ENCODE measurements around the gene AADACL4. TPM values are rescaled to one million over a fixed set of nuclear protein-coding genes. Genes with fewer than 3 reads are reported as not detected.
A peak's percentile ranks its signal among the peaks of the same experiment; 100 is the strongest.

AADACL4 gene
- total and polyA plus RNA-seq, 2 of the 8 experiments (the other 6 are each of a cell fraction or from before 2014, with no cell fraction given) = 0.08 TPM; not detected in 1

DNA sequence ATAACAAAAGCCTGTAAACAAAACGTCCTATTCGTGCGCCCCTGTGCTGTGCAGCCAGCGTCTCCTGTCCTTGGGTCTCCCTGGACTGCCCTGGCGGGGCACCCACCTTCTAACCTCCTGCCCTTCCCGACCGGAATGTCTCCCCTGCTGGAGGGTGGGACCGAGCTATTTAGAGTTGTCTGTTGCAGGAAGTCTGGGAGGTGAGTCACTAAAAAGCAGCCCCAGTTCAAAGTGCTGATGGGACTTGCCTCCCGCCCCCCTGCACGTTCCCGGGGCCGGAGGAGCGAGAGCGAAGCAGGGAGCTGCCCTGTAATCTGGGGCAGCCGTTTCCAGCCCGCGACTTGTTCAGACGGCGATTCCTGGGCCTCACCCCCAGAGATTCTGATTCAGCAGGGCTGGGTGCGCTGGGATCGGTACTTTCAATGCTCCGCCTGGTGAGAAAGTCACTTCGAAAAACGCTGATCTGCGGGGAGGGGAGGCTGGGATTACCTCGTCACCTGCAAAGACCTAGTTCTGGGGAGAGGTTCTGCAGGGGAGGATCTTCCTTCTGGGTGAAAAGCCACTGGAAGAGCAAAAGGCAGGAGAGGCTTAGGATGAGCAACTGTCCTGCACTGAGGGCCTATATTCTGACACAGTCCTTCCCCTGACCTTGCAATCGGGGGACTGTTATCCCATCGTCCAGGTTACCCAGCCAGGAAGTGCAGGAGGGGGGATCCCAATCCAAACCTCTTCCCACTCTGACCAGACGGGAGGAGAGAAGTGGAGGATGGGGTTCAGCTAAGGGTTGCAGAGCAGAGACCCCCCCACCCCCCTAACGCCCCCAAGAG is 24.7 kb upstream of the AADACL4 start:
- H3K79me2 ChIP-seq (ENCODE audit: control insufficient read depth in 1 of 2, insufficient read depth in 2 of 2, low read length in 2 of 2) = peaks cover 10 to 15% of the 10 kb centered on the region in 2 experiments
- no peak overlapping the region for H3K14ac ChIP-seq (ENCODE audit: insufficient read length)
- CTCF ChIA-PET (ENCODE audit: partially characterized antibody) = interaction anchor here (0.6 to 11.2 kb wide), 26 partner anchors 8 to 390 kb away, joined by 3 to 130 read pairs (median 4); no protein-coding TSS in a partner anchor
- WGBS, 2 experiments (ENCODE audit: extremely low coverage in 1 of 2, insufficient coverage in 1 of 2, insufficient read length in 1 of 2, insufficient replicate concordance in 2 of 2, low coverage in 1 of 2, low lambda C conversion rate in 2 of 2, missing lambda C conversion rate in 1 of 2) = 4% methylated on average over 30 of the region's 30 CpGs; no CpG with 5 or more reads in 1 of the 2 experiments
- H3K36me3 ChIP-seq (ENCODE audit: control insufficient read depth in 2 of 4, insufficient read depth in 4 of 4, low read length in 3 of 4) = no peaks in the 10 kb centered on the region
- H3K4me1 ChIP-seq (replicated peaks in 1 of 4; ENCODE audit: control insufficient read depth in 3 of 4, insufficient read depth in 4 of 4, low read length in 3 of 4) = peaks cover 8 to 24% (median 15%) of the 10 kb centered on the region in 4 experiments
- no peak overlapping the region; the same call in 1 of the 2 replicates for H4K8ac ChIP-seq (ENCODE audit: extremely low read depth, insufficient read depth, low read length)
- peak overlapping the region; percentile 35; the same call in 1 of the 2 replicates for H2BK12ac ChIP-seq (ENCODE audit: low read depth, low read length)
- no peak overlapping the region for H4K5ac ChIP-seq (ENCODE audit: insufficient read length, low read depth, low read length)
- H2BK120ac ChIP-seq (replicated peaks; ENCODE audit: low read depth, low read length) = peak overlapping the region; percentile 30
- H3K4me2 ChIP-seq (ENCODE audit: insufficient read depth in 1 of 2, low read depth in 2 of 2, low read length in 2 of 2) = peak overlapping the region; percentile 62 to 97
- peak overlapping the region; percentile 64 for H3K4ac ChIP-seq (replicated peaks; ENCODE audit: insufficient read length, low read depth, low read length)
- H2AFZ ChIP-seq (ENCODE audit: low read length) = no peak overlapping the region
- peaks cover 0 to 4% of the 10 kb centered on the region in 2 experiments for H4K20me1 ChIP-seq (replicated peaks in 1 of 2; ENCODE audit: control insufficient read depth in 1 of 2, insufficient read depth in 2 of 2, low read length in 2 of 2)
- POLR2A ChIA-PET (ENCODE audit: partially characterized antibody) = interaction anchor here (0.7 to 11.4 kb wide), 11 partner anchors 10 to 79 kb away, joined by 3 to 107 read pairs (median 5); no protein-coding TSS in a partner anchor
- peak in 1 of 2 experiments; percentile 72 for DNase-seq (ENCODE audit: low read depth in 1 of 2, low spot score in 2 of 2)
- H2AK5ac ChIP-seq (ENCODE audit: low read depth, low read length) = no peak overlapping the region
- peak overlapping the region; percentile 95 for H3K18ac ChIP-seq (ENCODE audit: extremely low read depth, low read length)
- H3K9me3 ChIP-seq (ENCODE audit: insufficient read depth in 2 of 2, low read depth in 1 of 2, low read length in 1 of 2) = no peaks in the 10 kb centered on the region
- H3K27me3 ChIP-seq (replicated peaks in 1 of 4; ENCODE audit: control insufficient read depth in 3 of 4, extremely low read depth in 1 of 4, insufficient read depth in 3 of 4, low read length in 3 of 4) = no peaks in the 10 kb centered on the region; a peak in 1 of 7 replicates
- no peak overlapping the region for H3K27ac ChIP-seq (ENCODE audit: low read depth, low read length)
- H2BK15ac ChIP-seq (ENCODE audit: low read length) = peak overlapping the region; percentile 4; the same call in 1 of the 2 replicates
- H3K79me1 ChIP-seq (ENCODE audit: low read depth, low read length) = peaks cover 3% of the 10 kb centered on the region
- H2BK5ac ChIP-seq (ENCODE audit: low read depth, low read length) = peak overlapping the region; percentile 47; the same call in 1 of the 2 replicates
- H3K4me3 ChIP-seq (ENCODE audit: extremely low read depth in 1 of 4, insufficient read depth in 2 of 4, low read depth in 3 of 4, low read length in 4 of 4) = peak overlapping the region; percentile 81 to 97 (median 90)
- H3K9ac ChIP-seq (replicated peaks in 1 of 4; ENCODE audit: extremely low read depth in 1 of 4, low read depth in 3 of 4, low read length in 3 of 4) = peak overlapping the region in 3 of 4 experiments; percentile 34 to 74 (median 70); a peak in 4 of 7 replicates
- no peak overlapping the region for H3K56ac ChIP-seq (replicated peaks; ENCODE audit: insufficient read length, low read depth, low read length)
- H3K23me2 ChIP-seq (ENCODE audit: low read depth, low read length) = peaks cover 27% of the 10 kb centered on the region
- no peak overlapping the region for H2BK20ac ChIP-seq (ENCODE audit: low read length)
- H4K91ac ChIP-seq (replicated peaks; ENCODE audit: insufficient read length, low read length) = peak overlapping the region; percentile 76
- no peak overlapping the region for H3K23ac ChIP-seq (ENCODE audit: insufficient read length)
- FAIRE-seq = no peak
- TF ChIP-seq GABPA (IDR thresholded peaks at IDR 0.05; ENCODE audit: borderline replicate concordance, insufficient read depth, low read length) (no peak), BCL11A (IDR thresholded peaks at IDR 0.05; ENCODE audit: low read depth in 2 of 2, low read length in 2 of 2) (no peak), NANOG (IDR thresholded peaks at IDR 0.05; ENCODE audit: insufficient read depth, low read depth, low read length, poor library complexity, severe bottlenecking) (no peak), EP300 (IDR thresholded peaks at IDR 0.05; ENCODE audit: borderline replicate concordance in 1 of 2, low read depth in 2 of 2, low read length in 2 of 2) (no peak), SAP30 (IDR thresholded peaks at IDR 0.05; ENCODE audit: insufficient read depth, insufficient replicate concordance, low read length) (peak; percentile 41), JUN (IDR thresholded peaks at IDR 0.05; ENCODE audit: low read depth, low read length) (no peak), HDAC2 (IDR thresholded peaks at IDR 0.05; ENCODE audit: borderline replicate concordance in 1 of 2, low read depth in 2 of 2, low read length in 2 of 2) (no peak)

Measured in H1 (cell line).